ENCODE results near the gene PHETA1. TPM values are rescaled to one million over a fixed set of nuclear protein-coding genes. Genes with fewer than 3 reads are reported as not detected.
A peak's percentile ranks its signal among the peaks of the same experiment; 100 is the strongest.

Gene PHETA1
- total RNA-seq, 4 donors from 2014 or later = under 0.01 to 15.1 (median 6.0) TPM

DNA sequence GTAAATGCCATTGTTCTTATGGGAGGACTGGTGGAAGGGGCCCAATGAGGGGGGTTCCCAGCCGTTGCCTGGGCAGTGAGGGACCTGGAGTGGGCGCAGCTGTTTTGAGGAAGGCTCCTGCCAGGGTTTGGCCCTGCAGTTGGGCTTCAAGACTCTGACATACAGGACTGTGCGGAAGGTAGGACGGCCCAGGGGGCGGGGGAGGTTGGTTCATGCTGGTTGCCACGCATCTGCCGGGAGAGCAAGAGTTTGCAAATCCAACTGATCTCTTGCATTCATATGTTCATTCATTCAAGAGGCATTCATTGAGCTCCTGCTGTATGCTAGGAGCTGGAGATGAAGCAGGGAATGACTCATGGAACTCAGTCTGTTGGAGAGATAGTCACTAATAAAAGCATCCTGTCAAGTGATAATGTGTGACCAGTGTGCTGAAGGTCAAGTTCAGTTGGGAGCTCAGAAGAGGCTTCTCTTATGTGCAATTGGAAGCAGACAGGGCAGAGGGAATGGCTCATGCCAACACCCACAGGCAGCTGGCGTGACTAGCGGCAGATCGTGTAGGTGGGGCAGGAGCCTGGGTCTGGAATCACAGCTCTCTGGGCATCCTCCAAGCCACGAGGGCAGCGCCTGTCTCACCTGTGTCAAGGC is 44.7 kb upstream of the PHETA1 start:
- no peak overlapping the region for H3K4me3 ChIP-seq
- no peak for TF ChIP-seq POLR2A (IDR thresholded peaks at IDR 0.05)
- TF ChIP-seq, protein P1, sequence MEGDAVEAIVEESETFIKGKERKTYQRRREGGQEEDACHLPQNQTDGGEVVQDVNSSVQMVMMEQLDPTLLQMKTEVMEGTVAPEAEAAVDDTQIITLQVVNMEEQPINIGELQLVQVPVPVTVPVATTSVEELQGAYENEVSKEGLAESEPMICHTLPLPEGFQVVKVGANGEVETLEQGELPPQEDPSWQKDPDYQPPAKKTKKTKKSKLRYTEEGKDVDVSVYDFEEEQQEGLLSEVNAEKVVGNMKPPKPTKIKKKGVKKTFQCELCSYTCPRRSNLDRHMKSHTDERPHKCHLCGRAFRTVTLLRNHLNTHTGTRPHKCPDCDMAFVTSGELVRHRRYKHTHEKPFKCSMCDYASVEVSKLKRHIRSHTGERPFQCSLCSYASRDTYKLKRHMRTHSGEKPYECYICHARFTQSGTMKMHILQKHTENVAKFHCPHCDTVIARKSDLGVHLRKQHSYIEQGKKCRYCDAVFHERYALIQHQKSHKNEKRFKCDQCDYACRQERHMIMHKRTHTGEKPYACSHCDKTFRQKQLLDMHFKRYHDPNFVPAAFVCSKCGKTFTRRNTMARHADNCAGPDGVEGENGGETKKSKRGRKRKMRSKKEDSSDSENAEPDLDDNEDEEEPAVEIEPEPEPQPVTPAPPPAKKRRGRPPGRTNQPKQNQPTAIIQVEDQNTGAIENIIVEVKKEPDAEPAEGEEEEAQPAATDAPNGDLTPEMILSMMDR (IDR thresholded peaks at IDR 0.05) = no peak
- no peaks in the 10 kb centered on the region for H3K27me3 ChIP-seq
- H3K27ac ChIP-seq = no peak overlapping the region
- no peaks in the 10 kb centered on the region for H3K36me3 ChIP-seq
- DNase-seq = no peak
- no peaks in the 10 kb centered on the region for H3K9me3 ChIP-seq
- H3K4me1 ChIP-seq = peaks cover 0 to 4% of the 10 kb centered on the region in 2 donors
- intact Hi-C loops (cut with DNase I; ENCODE audit: low total_unique reads) = no loop called here

DNA sequence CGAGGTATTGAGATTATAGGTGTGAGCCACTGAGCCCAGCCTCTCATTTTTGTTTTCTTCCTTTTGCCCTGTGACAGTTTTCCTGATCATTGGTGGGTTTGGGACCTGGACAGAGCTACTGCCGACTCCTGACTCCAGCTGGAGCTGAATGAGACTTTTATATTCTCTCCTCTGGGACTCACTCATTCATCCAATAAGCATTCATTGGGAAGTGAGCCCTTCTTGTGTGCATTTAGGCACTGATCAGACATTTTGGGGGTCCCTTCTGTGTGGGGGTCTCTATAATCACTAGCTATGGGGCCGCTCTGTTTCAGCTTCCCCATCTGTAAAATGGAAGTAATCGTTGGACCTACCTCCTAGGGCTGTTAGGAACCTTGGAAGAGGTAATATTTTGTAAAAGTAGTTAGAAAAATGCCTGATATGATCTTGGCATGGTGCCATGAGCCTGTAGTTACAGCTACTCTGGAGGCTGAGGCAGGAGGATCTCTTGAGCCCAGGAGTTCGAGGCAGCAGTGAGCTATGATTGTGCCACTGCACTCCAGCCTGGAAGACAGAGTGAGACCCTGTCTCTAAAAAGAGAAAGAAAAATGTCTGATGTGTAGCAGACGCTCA is 44.0 kb upstream of the PHETA1 start:
- H3K4me1 ChIP-seq = peaks cover 0 to 4% of the 10 kb centered on the region in 2 donors
- H3K27me3 ChIP-seq = no peaks in the 10 kb centered on the region
- H3K27ac ChIP-seq = peak overlapping the region in 1 of 2 donors; percentile 48
- no peak overlapping the region for H3K4me3 ChIP-seq
- no peaks in the 10 kb centered on the region for H3K9me3 ChIP-seq
- no peak for TF ChIP-seq POLR2A (IDR thresholded peaks at IDR 0.05)
- TF ChIP-seq, protein P1 (IDR thresholded peaks at IDR 0.05) = no peak
- intact Hi-C loops (cut with DNase I; ENCODE audit: low total_unique reads) = no loop called here
- no peak for DNase-seq
- H3K36me3 ChIP-seq = no peaks in the 10 kb centered on the region

DNA sequence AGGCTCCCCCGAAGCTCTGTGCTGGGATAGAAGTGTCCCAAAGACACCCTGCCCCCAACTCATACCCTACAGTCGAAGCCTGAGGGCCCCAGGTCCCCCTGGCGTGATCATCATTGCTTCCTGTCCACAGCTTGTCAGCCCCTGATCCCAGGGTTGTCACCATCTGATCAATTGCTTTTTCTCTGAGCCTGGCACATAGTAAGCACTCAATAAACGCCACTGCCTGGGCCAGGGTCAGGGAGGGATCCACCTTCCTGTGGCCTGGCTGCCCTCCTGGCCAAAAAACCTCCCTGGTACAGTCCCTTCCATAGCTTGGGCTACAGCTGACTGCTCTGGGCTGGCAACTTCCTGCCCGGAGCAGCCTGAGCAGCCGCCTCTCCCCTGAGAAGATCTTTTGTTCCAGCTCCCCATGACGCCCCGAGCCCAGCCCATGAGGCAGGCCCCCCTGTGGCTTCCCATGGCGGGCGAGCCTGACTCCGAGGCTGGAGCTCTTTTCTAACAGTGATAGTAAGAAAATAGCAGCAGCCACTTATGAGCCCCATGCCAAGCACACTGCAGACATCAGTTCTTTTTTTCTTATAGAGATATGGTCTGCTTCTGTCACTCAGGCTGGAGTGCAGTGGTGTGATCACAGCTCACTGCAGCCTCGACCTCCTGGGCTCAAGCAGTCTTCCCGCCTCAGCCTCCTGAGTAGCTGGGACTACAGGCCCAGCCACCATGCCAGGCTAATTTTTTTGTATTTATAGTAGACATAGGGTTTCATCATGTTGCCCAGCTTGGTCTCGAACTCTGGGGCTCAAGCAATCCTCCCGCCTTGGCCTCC is 43.3 kb upstream of the PHETA1 start:
- intact Hi-C loops (cut with DNase I; ENCODE audit: low total_unique reads) = no loop called here
- Histone ChIP-seq H3K36me3 (no peaks in the 10 kb centered on the region), H3K9me3 (no peaks in the 10 kb centered on the region), H3K4me1 (peaks cover 0 to 5% of the 10 kb centered on the region in 2 donors), H3K4me3 (no peak overlapping the region), H3K27me3 (no peaks in the 10 kb centered on the region), H3K27ac (peak overlapping the region; percentile 38 to 48)
- TF ChIP-seq POLR2A (IDR thresholded peaks at IDR 0.05) = no peak
- TF ChIP-seq, protein P1 (IDR thresholded peaks at IDR 0.05) = no peak
- no peak for DNase-seq

DNA sequence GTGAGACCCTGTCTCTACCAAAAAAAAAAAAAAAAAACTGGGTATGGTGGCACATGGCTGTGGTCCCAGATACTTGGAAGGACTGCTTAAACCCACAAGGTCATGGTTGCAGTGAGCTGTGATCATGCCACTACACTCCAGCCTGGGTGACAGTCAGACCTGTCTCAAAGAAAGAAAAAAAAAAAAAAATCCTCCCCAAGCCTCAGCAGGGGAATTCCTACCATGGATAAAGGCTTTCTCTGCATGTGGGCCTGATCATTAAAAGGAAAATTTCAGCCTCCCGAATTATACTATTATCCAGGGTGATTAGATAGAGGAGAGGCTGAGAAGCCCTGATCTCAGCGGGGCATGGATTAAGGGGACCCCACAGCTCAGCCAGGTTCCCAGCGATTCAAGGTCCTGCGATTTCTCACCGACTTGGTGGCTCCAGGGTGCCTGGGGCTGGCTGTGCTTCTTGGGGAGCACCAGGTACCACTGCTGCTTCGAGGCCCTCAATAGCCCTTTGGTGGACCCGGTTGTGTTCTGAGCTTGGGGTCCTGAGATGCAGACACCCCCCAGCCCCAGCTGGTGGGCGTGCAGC is 42.4 kb upstream of the PHETA1 start:
- no peak for DNase-seq
- Histone ChIP-seq H3K4me3 (no peak overlapping the region), H3K9me3 (no peaks in the 10 kb centered on the region), H3K4me1 (peaks cover 0 to 12% of the 10 kb centered on the region in 2 donors), H3K27ac (peak overlapping the region; percentile 38 to 89), H3K27me3 (no peaks in the 10 kb centered on the region), H3K36me3 (no peaks in the 10 kb centered on the region)
- intact Hi-C loops (cut with DNase I; ENCODE audit: low total_unique reads) = no loop called here
- TF ChIP-seq, protein P1 (IDR thresholded peaks at IDR 0.05) = no peak
- no peak for TF ChIP-seq POLR2A (IDR thresholded peaks at IDR 0.05)

Data from uterus (tissue), 4 donors.